HepG2 (cell line): ENCODE measurements around the gene THSD4. TPM values are rescaled to one million over a fixed set of nuclear protein-coding genes. Genes with fewer than 3 reads are reported as not detected.
A peak's percentile ranks its signal among the peaks of the same experiment; 100 is the strongest.

Experiments
- ATAC-seq: fragments of 200-7000 bp; cut with Tn5 transposase; 3 replicates; pipeline ENCODE4 v1.9.1; 2020; ENCODE audit warnings: mild to moderate bottlenecking, moderate library complexity
- BruUV-seq: library from RNA; stranded (reverse); fragments of 400-500 nt; replicated peaks from 2 replicates; lab custom pipeline; 2021; lab: Mats Ljungman, UMichigan
- CTCF ChIA-PET: fragments of 300-600 bp; formaldehyde crosslinking; extraction: SDS; loops from one replicate; lab custom pipeline; 2021; ENCODE audit warnings: low total read pairs, inconsistent platforms, low intra/inter-chr PET ratio; lab: Yijun Ruan, JAX
- POLR2A ChIA-PET: fragments of 350-600 bp; sonication (Branson Sonifier 250); formaldehyde crosslinking; loops from one replicate; lab custom pipeline; 2020; ENCODE audit warnings: antibody characterized with exemption, inconsistent platforms; lab: Yijun Ruan, JAX
- DNase-seq: peaks from one replicate; pipeline ENCODE4 v3.0.0-alpha.2; 2015; ENCODE audit warnings: low spot score
- FAIRE-seq: peaks from 3 replicates; lab custom pipeline; 2011; peaks lifted over from hg19 to GRCh38; lab: Jason Lieb, UNC
- H2AFZ ChIP-seq: one replicate; pipeline ENCODE4 v1.6.1; 2011; ENCODE audit warnings: low read length, inconsistent platforms
- H3K27ac ChIP-seq: fragments of 300-600 bp; 3 replicates; pipeline ENCODE4 v1.8.0; 2011; ENCODE audit warnings: mixed run types, mild to moderate bottlenecking, mixed read lengths, low read length, inconsistent platforms; ENCODE audit not compliant: insufficient read depth; ENCODE audit errors: extremely low read length
- H3K27me3 ChIP-seq, 2 experiments: fragments of 200-600 bp in 1 of 2; 2 replicates in 1 of 2; 3 replicates in 1 of 2; pipeline versions ENCODE4 v1.6.0 to v1.8.0; 2011; ENCODE audit warnings: low read length in 2 of 2, mild to moderate bottlenecking in 2 of 2, moderate library complexity in 2 of 2, inconsistent platforms in 1 of 2; ENCODE audit not compliant: insufficient read depth in 2 of 2, control insufficient read depth in 1 of 2
- H3K36me3 ChIP-seq, 2 experiments: fragments of 200-600 bp in 1 of 2; replicated peaks in 1 of 2; 2 replicates in 1 of 2; 3 replicates in 1 of 2; pipeline versions ENCODE4 v1.5.1 to v1.8.0; 2011; ENCODE audit warnings: low read length in 2 of 2, inconsistent platforms in 1 of 2; ENCODE audit not compliant: insufficient read depth in 2 of 2, control insufficient read depth in 1 of 2
- H3K4me1 ChIP-seq: 2 replicates; pipeline ENCODE4 v1.5.1; 2012; ENCODE audit warnings: low read length, inconsistent platforms; ENCODE audit not compliant: insufficient read depth
- H3K4me2 ChIP-seq: 2 replicates; pipeline ENCODE4 v1.6.0; 2011; ENCODE audit warnings: low read depth, low read length, inconsistent platforms
- H3K4me3 ChIP-seq, 3 experiments: fragments of 200-600 bp in 1 of 3; sonication (generic), shearing (Covaris generic) in 1 of 3; replicated peaks in 1 of 3; 2 replicates each; pipeline ENCODE4 v1.5.1; 2011 to 2016; ENCODE audit warnings: low read length in 3 of 3, inconsistent platforms in 2 of 3, low read depth in 2 of 3, mild to moderate bottlenecking in 2 of 3, control low read depth in 1 of 3, mixed read lengths in 1 of 3; ENCODE audit not compliant: insufficient read depth in 1 of 3
- H3K79me2 ChIP-seq: one replicate; pipeline ENCODE4 v1.6.1; 2011; ENCODE audit warnings: low read length, inconsistent platforms; ENCODE audit not compliant: insufficient read depth
- H3K9ac ChIP-seq: 2 replicates; pipeline ENCODE4 v1.6.0; 2011; ENCODE audit warnings: mild to moderate bottlenecking, low read depth, low read length, inconsistent platforms; ENCODE audit not compliant: insufficient read depth
- H3K9me3 ChIP-seq: 2 replicates; pipeline ENCODE4 v1.5.1; 2012; ENCODE audit warnings: mild to moderate bottlenecking, low read length
- H4K20me1 ChIP-seq: 2 replicates; pipeline ENCODE4 v1.6.0; 2011; ENCODE audit warnings: inconsistent platforms, mild to moderate bottlenecking, low read length, moderate library complexity; ENCODE audit not compliant: insufficient read depth
- GFI1 ChIP-seq: sonication (generic); formaldehyde crosslinking; IDR thresholded peaks from 2 replicates; pipeline ENCODE4 v1.5.0; 2020; ENCODE audit warnings: missing genetic modification reagents, mild to moderate bottlenecking, borderline replicate concordance
- HHEX ChIP-seq: IDR thresholded peaks from 2 replicates; pipeline ENCODE4 v1.6.1; 2016; ENCODE audit warnings: control low read depth
- KLF12 ChIP-seq: sonication (generic); formaldehyde crosslinking; IDR thresholded peaks from 2 replicates; pipeline ENCODE4 v1.4.0; 2020; ENCODE audit warnings: missing genetic modification reagents, borderline replicate concordance
- RARA ChIP-seq: IDR thresholded peaks from 2 replicates; pipeline ENCODE4 v1.6.1; 2016; ENCODE audit warnings: missing genetic modification reagents, missing compliant biosample characterization
- SNAI1 ChIP-seq: sonication (generic); formaldehyde crosslinking; IDR thresholded peaks from 2 replicates; pipeline ENCODE4 v1.5.0; 2020; ENCODE audit warnings: mild to moderate bottlenecking, missing genetic modification reagents, borderline replicate concordance
- SOX13 ChIP-seq, 3 experiments: fragments of 450-650 bp in 1 of 3; sonication (generic) in 1 of 3; formaldehyde crosslinking in 1 of 3; IDR thresholded peaks in 2 of 3; conservative IDR thresholded peaks in 1 of 3; 2 replicates each; pipeline versions ENCODE4 v1.5.0 to v1.6.1; 2016 to 2020; ENCODE audit warnings: antibody characterized with exemption in 1 of 3, mild to moderate bottlenecking in 1 of 3, missing compliant biosample characterization in 1 of 3, missing genetic modification reagents in 1 of 3, moderate library complexity in 1 of 3
- XRCC5 ChIP-seq: fragments of 200-400 bp; formaldehyde crosslinking; optimal IDR thresholded peaks from 2 replicates; pipeline ENCODE3; 2017; ENCODE audit warnings: mild to moderate bottlenecking, low read length
- ZFP90 ChIP-seq: sonication (generic); formaldehyde crosslinking; IDR thresholded peaks from 2 replicates; pipeline ENCODE4 v1.8.0; 2022; ENCODE audit warnings: missing genetic modification reagents, mild to moderate bottlenecking, inconsistent platforms, borderline replicate concordance
- ZNF337 ChIP-seq: sonication (generic); formaldehyde crosslinking; IDR thresholded peaks from 2 replicates; pipeline ENCODE4 v1.5.1; 2020; ENCODE audit warnings: missing genetic modification reagents, low read depth, mild to moderate bottlenecking, borderline replicate concordance
- ZNF549 ChIP-seq: sonication (generic); formaldehyde crosslinking; IDR thresholded peaks from 2 replicates; pipeline ENCODE4 v1.5.0; 2020; ENCODE audit warnings: missing genetic modification reagents
- WGBS: methylation state at CpG from one replicate; pipeline ENCODE4 v1.1.6; 2017; ENCODE audit warnings: low lambda C conversion rate; 5-methylcytosine and 5-hydroxymethylcytosine counted together
- in situ Hi-C: cut with HindIII; loops from 2 replicates; pipeline ENCODE4 v1.10.0; 2017; ENCODE audit warnings: low pct_unique_long_range_greater_than_20kb; ENCODE audit not compliant: extremely low pct_ligation_motif_present
- intact Hi-C: fragments of 100-400 bp; cut with micrococcal nuclease; formaldehyde crosslinking; loops from one replicate; pipeline ENCODE4 v1.10.0; 2022; ENCODE audit not compliant: unreplicated experiment
- polyA plus RNA-seq, 8 experiments: library from polyadenylated mRNA; depleted of rRNA in 3 of 8; stranded (reverse) in 7 of 8; unstranded in 1 of 8; fragments of >200 nt; fragmentation: Illumina TruSeq in 4 of 8; extraction: Trizol in 4 of 8; gene quantifications; 2 replicates each; pipeline versions ENCODE4 v1.2.1 to v1.2.3, GENCODE V29; 2011 to 2016; ENCODE audit warnings: low read depth in 4 of 8, missing spikeins in 1 of 8, mixed read lengths in 1 of 8; ENCODE audit not compliant: insufficient read depth in 1 of 8
- total RNA-seq, 5 experiments: library from RNA; depleted of rRNA; stranded (reverse); fragments of >200 nt; fragmentation: Illumina TruSeq; extraction: Trizol; gene quantifications; 2 replicates each; pipeline ENCODE4 v1.2.3, GENCODE V29; 2016; ENCODE audit warnings: low read depth in 1 of 5
- TF ChIP-seq, protein P1 (sequence below), 2 experiments: sonication (generic) in 1 of 2; formaldehyde crosslinking in 1 of 2; IDR thresholded peaks; 2 replicates each; pipeline versions ENCODE4 v1.4.0 to v1.6.1; 2018 to 2020; ENCODE audit warnings: missing genetic modification reagents in 2 of 2, borderline replicate concordance in 1 of 2, low read depth in 1 of 2, mild to moderate bottlenecking in 1 of 2, missing biosample characterization in 1 of 2
- TF ChIP-seq, protein P2 (sequence below): sonication (generic); formaldehyde crosslinking; IDR thresholded peaks from 2 replicates; pipeline ENCODE4 v1.8.0; 2022; ENCODE audit warnings: missing genetic modification reagents, low read depth, mild to moderate bottlenecking, borderline replicate concordance

Gene THSD4
- total and polyA plus RNA-seq, 2 of the 13 experiments (the other 11 are each of a cell fraction or from before 2014, with no cell fraction given) = 0.07 to 0.21 TPM

DNA sequence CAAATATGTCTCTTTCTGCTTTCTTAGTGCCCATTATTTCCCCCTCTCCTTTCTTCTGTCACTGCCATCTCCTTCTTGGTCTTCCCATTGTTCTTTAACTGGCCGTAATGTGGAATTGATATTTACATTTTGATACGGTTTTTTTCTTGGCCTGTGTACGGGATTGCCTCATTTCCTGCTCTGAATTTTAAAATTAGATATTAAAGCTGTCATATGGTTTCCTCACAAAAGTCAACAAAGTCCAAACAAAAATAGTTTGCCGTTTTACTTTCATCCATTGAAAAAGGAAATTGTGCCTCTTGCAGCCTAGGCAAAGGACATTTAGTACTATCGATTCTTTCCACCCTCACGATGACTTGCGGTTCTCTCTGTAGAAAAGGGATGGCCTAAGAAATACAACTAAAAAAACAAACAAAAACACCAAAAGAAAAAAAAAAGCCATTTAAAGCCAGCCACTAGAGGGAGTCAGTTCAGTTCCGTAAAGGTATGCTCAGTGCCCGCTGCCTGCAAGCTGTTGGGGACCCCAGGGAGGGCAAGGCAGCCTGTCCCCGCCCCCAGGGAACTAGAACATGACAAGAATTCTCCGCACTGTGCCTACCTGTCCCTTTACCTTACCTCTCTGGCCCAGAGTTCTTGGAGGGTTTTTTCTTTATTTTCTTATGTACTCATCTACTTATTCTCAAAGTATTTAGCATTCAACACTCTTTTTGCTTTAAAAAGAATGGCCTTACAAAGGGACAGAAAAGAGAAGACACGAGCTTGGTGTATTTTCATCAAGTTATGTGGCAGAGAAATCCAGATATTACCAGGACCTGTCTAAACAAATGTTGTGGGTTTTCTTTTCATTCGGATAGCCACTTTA is 665.1 kb downstream of the THSD4 start (continued):
- TF ChIP-seq, protein P1, sequence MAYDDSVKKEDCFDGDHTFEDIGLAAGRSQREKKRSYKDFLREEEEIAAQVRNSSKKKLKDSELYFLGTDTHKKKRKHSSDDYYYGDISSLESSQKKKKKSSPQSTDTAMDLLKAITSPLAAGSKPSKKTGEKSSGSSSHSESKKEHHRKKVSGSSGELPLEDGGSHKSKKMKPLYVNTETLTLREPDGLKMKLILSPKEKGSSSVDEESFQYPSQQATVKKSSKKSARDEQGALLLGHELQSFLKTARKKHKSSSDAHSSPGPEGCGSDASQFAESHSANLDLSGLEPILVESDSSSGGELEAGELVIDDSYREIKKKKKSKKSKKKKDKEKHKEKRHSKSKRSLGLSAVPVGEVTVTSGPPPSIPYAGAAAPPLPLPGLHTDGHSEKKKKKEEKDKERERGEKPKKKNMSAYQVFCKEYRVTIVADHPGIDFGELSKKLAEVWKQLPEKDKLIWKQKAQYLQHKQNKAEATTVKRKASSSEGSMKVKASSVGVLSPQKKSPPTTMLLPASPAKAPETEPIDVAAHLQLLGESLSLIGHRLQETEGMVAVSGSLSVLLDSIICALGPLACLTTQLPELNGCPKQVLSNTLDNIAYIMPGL (CRISPR knock-in tag; IDR thresholded peaks at IDR 0.05; ENCODE audit: borderline replicate concordance in 1 of 2, low read depth in 1 of 2) = no peak
- TF ChIP-seq KLF12 (CRISPR knock-in tag) (no peak), XRCC5 (peak; percentile 63), GFI1 (CRISPR knock-in tag) (no peak)
- TF ChIP-seq, all 625 proteins: peak for 5

DNA sequence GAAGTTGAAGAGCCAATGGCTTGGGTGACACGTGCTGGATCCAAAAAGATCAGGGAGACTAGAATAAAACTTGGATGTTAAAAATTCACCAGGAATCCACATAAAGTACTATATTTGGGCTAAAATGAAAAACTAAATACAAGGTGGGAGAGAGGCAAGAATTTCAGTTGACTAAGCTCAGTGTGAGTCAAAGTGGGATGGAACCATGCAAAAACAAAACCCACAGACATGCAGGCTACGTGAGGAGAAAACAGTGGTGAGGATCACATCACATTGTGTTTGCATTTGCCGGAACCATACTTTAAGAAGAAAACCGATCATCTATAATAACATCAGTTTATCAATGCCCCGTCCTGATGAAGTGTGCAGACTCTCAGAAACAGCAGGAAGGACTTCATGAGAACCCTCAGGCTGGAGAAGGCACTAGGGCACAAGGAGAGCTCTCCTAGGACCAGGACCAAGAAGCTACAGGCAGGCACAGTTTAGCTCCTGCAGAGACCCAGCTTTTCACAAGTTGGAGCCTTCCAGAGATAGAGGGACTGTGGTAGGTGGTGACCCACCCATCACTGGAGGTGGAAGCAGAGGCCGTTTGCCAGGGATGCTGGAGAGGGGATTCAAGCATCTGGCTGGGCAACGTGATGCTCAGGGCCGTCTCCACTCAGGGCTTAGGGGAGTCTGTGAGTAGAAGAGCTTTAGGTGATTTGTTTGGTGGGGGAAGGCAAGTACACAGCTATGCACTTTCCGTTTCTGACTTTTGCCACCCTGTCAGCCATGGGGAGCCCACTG is 666.1 kb downstream of the THSD4 start:
- CTCF ChIA-PET = interaction anchor here (2.0 kb wide), 1 partner anchor 37 kb away, joined by 7 read pairs; no protein-coding TSS in a partner anchor
- Histone ChIP-seq H3K27me3 (peaks cover 5 to 23% of the 10 kb centered on the region in 2 experiments; a peak in 3 of 5 replicates), H4K20me1 (no peaks in the 10 kb centered on the region)

More for the DNA sequence above, 666.1 kb downstream of the THSD4 start:
- Histone ChIP-seq H3K4me2 (no peak overlapping the region), H3K79me2 (no peaks in the 10 kb centered on the region), H3K27ac (no peak overlapping the region), H3K4me1 (no peaks in the 10 kb centered on the region), H3K9me3 (no peaks in the 10 kb centered on the region), H3K9ac (no peak overlapping the region), H3K4me3 (no peak overlapping the region), H3K36me3 (no peaks in the 10 kb centered on the region), H2AFZ (no peak overlapping the region)
- POLR2A ChIA-PET = no interaction called here
- WGBS = 9% methylated on average over 8 of the region's 9 CpGs
- intact Hi-C loops = no loop called here
- in situ Hi-C loops = no loop called here
- DNase-seq (no peak), FAIRE-seq (no peak), ATAC-seq (no peak)
- TF ChIP-seq, protein P2, sequence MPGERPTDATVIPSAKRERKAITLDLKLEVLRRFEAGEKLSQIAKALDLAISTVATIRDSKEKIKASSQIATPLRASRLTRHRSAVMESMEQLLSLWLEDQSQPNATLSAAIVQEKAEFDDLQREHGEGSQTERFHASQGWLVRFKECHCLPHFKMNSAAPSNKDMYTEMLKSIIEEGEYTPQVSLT (CRISPR knock-in tag) = no peak
- TF ChIP-seq HHEX (CRISPR knock-in tag) = no peak
- TF ChIP-seq SOX13 (IDR thresholded peaks at IDR 0.05) = no peak
- TF ChIP-seq SOX13 (CRISPR knock-in tag; conservative IDR thresholded peaks at IDR 0.05 in 1 of 2, IDR thresholded peaks at IDR 0.05 in 1 of 2) = no peak
- no peak for TF ChIP-seq ZNF337 (CRISPR knock-in tag)
- TF ChIP-seq RARA (CRISPR knock-in tag) = no peak
- no peak for TF ChIP-seq ZFP90 (CRISPR knock-in tag)
- TF ChIP-seq SNAI1 (CRISPR knock-in tag) = no peak
- TF ChIP-seq ZNF549 (CRISPR knock-in tag) = no peak
- no TSS peak for BruUV-seq
